DMS 273 (cell line): Measurements from ENCODE around the gene EOLA1.
"Not testable (repeated sequence)": the region's sequence is repeated elsewhere in the genome, so short reads cannot be mapped to it uniquely, and the experiment has no call there.

Experiments used
- DNase-seq: peaks from one replicate; lab custom pipeline; 2025; ENCODE audit not compliant: unreplicated experiment; lab: John Stamatoyannopoulos, UW

Gene EOLA1

GRCh38 chrX:149595214-149595613 lies 54.4 kb downstream of the EOLA1 start, which contains the start of gene HSFX2:
Gene HSFX2, minus strand, starts transcription at chrX:149595314. Its CDS starts 614 bp downstream, at chrX:149594700.
- DNase-seq = not testable (repeated sequence)

- DNase-seq = not testable (repeated sequence)
Observed at GRCh38 chrX:149595943-149596342, 55.1 kb downstream of the EOLA1 start.
